H1 (cell line): ENCODE data around the gene SLC25A39. TPM values are rescaled to one million over a fixed set of nuclear protein-coding genes. Genes with fewer than 3 reads are reported as not detected.
A peak's percentile ranks its signal among the peaks of the same experiment; 100 is the strongest.

Source experiments
- CTCF ChIA-PET: fragments of 300-600 bp; sonication (Branson Sonifier 250); formaldehyde crosslinking; loops from one replicate; lab custom pipeline; 2021; ENCODE audit not compliant: partially characterized antibody; lab: Charles Lee
- POLR2A ChIA-PET: fragments of 300-600 bp; sonication (Branson Sonifier 250); formaldehyde crosslinking; loops from one replicate; lab custom pipeline; 2021; ENCODE audit warnings: inconsistent platforms; ENCODE audit not compliant: partially characterized antibody; lab: Charles Lee
- DNase-seq, 2 experiments: peaks; one replicate each; pipeline versions ENCODE4 v3.0.0 to v3.0.0-alpha.2; 2010 to 2022; ENCODE audit warnings: low spot score in 2 of 2, low read depth in 1 of 2, mixed read lengths in 1 of 2
- FAIRE-seq: peaks from 2 replicates; lab custom pipeline; 2011; peaks lifted over from hg19 to GRCh38; lab: Jason Lieb, UNC
- H2AFZ ChIP-seq: 2 replicates; pipeline ENCODE4 v1.8.1; 2012; ENCODE audit warnings: low read length, inconsistent platforms
- H2AK5ac ChIP-seq: 2 replicates; pipeline ENCODE4 v1.6.1; 2013; ENCODE audit warnings: low read depth, low read length
- H2BK120ac ChIP-seq: replicated peaks from 2 replicates; pipeline ENCODE3; 2013; ENCODE audit warnings: low read depth, low read length, inconsistent platforms
- H2BK12ac ChIP-seq: 2 replicates; pipeline ENCODE4 v1.6.1; 2013; ENCODE audit warnings: low read depth, low read length
- H2BK15ac ChIP-seq: 2 replicates; pipeline ENCODE4 v1.6.1; 2013; ENCODE audit warnings: low read length
- H2BK20ac ChIP-seq: 2 replicates; pipeline ENCODE4 v1.6.1; 2013; ENCODE audit warnings: low read length
- H2BK5ac ChIP-seq: 2 replicates; pipeline ENCODE4 v1.6.1; 2013; ENCODE audit warnings: low read depth, low read length
- H3K14ac ChIP-seq: 2 replicates; pipeline ENCODE4 v1.6.1; 2013; ENCODE audit warnings: inconsistent platforms; ENCODE audit not compliant: insufficient read length
- H3K18ac ChIP-seq: 2 replicates; pipeline ENCODE4 v1.6.1; 2013; ENCODE audit warnings: low read length; ENCODE audit errors: extremely low read depth
- H3K23ac ChIP-seq: 2 replicates; pipeline ENCODE4 v1.6.1; 2013; ENCODE audit warnings: inconsistent platforms; ENCODE audit not compliant: insufficient read length
- H3K23me2 ChIP-seq: 2 replicates; pipeline ENCODE4 v1.6.1; 2013; ENCODE audit warnings: low read depth, low read length
- H3K27ac ChIP-seq: 2 replicates; pipeline ENCODE4 v1.6.1; 2011; ENCODE audit warnings: low read depth, low read length, inconsistent platforms
- H3K27me3 ChIP-seq, 4 experiments: replicated peaks in 1 of 4; 1 replicate in 1 of 4; 2 replicates in 3 of 4; pipeline versions ENCODE4 v1.6.1 to v1.8.1; 2011 to 2013; ENCODE audit warnings: low read length in 3 of 4, mild to moderate bottlenecking in 3 of 4, inconsistent platforms in 2 of 4, mixed read lengths in 2 of 4, moderate library complexity in 1 of 4; ENCODE audit not compliant: control insufficient read depth in 3 of 4, insufficient read depth in 3 of 4; ENCODE audit errors: extremely low read depth in 1 of 4
- H3K36me3 ChIP-seq, 4 experiments: 2 replicates each; pipeline versions ENCODE4 v1.6.1 to v1.8.1; 2011 to 2013; ENCODE audit warnings: mild to moderate bottlenecking in 4 of 4, low read length in 3 of 4, moderate library complexity in 2 of 4, control low read depth in 1 of 4, inconsistent platforms in 1 of 4; ENCODE audit not compliant: insufficient read depth in 4 of 4, control insufficient read depth in 2 of 4
- H3K4ac ChIP-seq: replicated peaks from 2 replicates; pipeline ENCODE3; 2013; ENCODE audit warnings: low read length, low read depth, mixed read lengths, inconsistent platforms; ENCODE audit not compliant: insufficient read length
- H3K4me1 ChIP-seq, 4 experiments: replicated peaks in 1 of 4; 1 replicate in 1 of 4; 2 replicates in 3 of 4; pipeline versions ENCODE4 v1.6.1 to v1.8.1; 2011 to 2013; ENCODE audit warnings: low read length in 3 of 4, inconsistent platforms in 2 of 4, mixed read lengths in 1 of 4; ENCODE audit not compliant: insufficient read depth in 4 of 4, control insufficient read depth in 3 of 4
- H3K4me2 ChIP-seq, 2 experiments: 2 replicates each; pipeline versions ENCODE4 v1.6.1 to v1.8.1; 2011 to 2013; ENCODE audit warnings: low read depth in 2 of 2, low read length in 2 of 2, control low read depth in 1 of 2, inconsistent platforms in 1 of 2, mild to moderate bottlenecking in 1 of 2; ENCODE audit not compliant: insufficient read depth in 1 of 2
- H3K4me3 ChIP-seq, 4 experiments: fragments of 200-600, 300-600 bp in 1 of 4; sonication (generic), shearing (Covaris generic), sonication (Bioruptor Twin) in 1 of 4; 2 replicates each; pipeline versions ENCODE4 v1.5.1 to v1.8.1; 2011 to 2016; ENCODE audit warnings: low read length in 4 of 4, low read depth in 3 of 4, control low read depth in 2 of 4, inconsistent platforms in 2 of 4, mild to moderate bottlenecking in 2 of 4, mixed read lengths in 1 of 4, moderate library complexity in 1 of 4; ENCODE audit not compliant: insufficient read depth in 2 of 4; ENCODE audit errors: extremely low read depth in 1 of 4
- H3K56ac ChIP-seq: replicated peaks from 2 replicates; pipeline ENCODE3; 2013; ENCODE audit warnings: low read depth, mild to moderate bottlenecking, mixed read lengths, low read length, inconsistent platforms; ENCODE audit not compliant: insufficient read length
- H3K79me1 ChIP-seq: 2 replicates; pipeline ENCODE4 v1.6.1; 2013; ENCODE audit warnings: low read depth, low read length, control low read depth
- H3K79me2 ChIP-seq, 2 experiments: 2 replicates each; pipeline versions ENCODE4 v1.6.1 to v1.8.1; 2012 to 2013; ENCODE audit warnings: low read length in 2 of 2, mild to moderate bottlenecking in 2 of 2, inconsistent platforms in 1 of 2; ENCODE audit not compliant: insufficient read depth in 2 of 2, control insufficient read depth in 1 of 2
- H3K9ac ChIP-seq, 4 experiments: replicated peaks in 1 of 4; 1 replicate in 1 of 4; 2 replicates in 3 of 4; pipeline versions ENCODE4 v1.6.1 to v1.8.1; 2011 to 2013; ENCODE audit warnings: low read depth in 3 of 4, low read length in 3 of 4, control low read depth in 2 of 4, mild to moderate bottlenecking in 2 of 4, moderate library complexity in 2 of 4, inconsistent platforms in 1 of 4; ENCODE audit errors: extremely low read depth in 1 of 4
- H3K9me3 ChIP-seq, 2 experiments: 2 replicates each; pipeline versions ENCODE4 v1.6.1 to v1.8.1; 2012 to 2013; ENCODE audit warnings: mild to moderate bottlenecking in 2 of 2, moderate library complexity in 2 of 2, control low read depth in 1 of 2, inconsistent platforms in 1 of 2, low read depth in 1 of 2, low read length in 1 of 2, mixed read lengths in 1 of 2; ENCODE audit not compliant: insufficient read depth in 2 of 2
- H4K20me1 ChIP-seq, 2 experiments: replicated peaks in 1 of 2; 2 replicates each; pipeline versions ENCODE3 to v1.8.1; 2011 to 2013; ENCODE audit warnings: inconsistent platforms in 2 of 2, low read length in 2 of 2, mild to moderate bottlenecking in 1 of 2; ENCODE audit not compliant: insufficient read depth in 2 of 2, control insufficient read depth in 1 of 2
- H4K5ac ChIP-seq: 2 replicates; pipeline ENCODE4 v1.6.1; 2013; ENCODE audit warnings: low read length, low read depth, mixed read lengths, inconsistent platforms; ENCODE audit not compliant: insufficient read length
- H4K8ac ChIP-seq: 2 replicates; pipeline ENCODE4 v1.8.0; 2013; ENCODE audit warnings: mild to moderate bottlenecking, moderate library complexity, low read length, inconsistent platforms; ENCODE audit not compliant: insufficient read depth; ENCODE audit errors: extremely low read depth
- H4K91ac ChIP-seq: replicated peaks from 2 replicates; pipeline ENCODE3; 2013; ENCODE audit warnings: low read length, mixed read lengths, inconsistent platforms; ENCODE audit not compliant: insufficient read length
- CBX5 ChIP-seq: fragments of 300-800, 300-1000 bp; sonication (generic); IDR thresholded peaks from 2 replicates; pipeline ENCODE4 v1.7.1; 2016; ENCODE audit warnings: antibody characterized with exemption, low read length, low read depth
- CBX8 ChIP-seq: fragments of 300-800, 300-1000 bp; sonication (generic); IDR thresholded peaks from 2 replicates; pipeline ENCODE4 v1.7.1; 2016; ENCODE audit warnings: low read depth, low read length, borderline replicate concordance
- CEBPB ChIP-seq: IDR thresholded peaks from 2 replicates; pipeline ENCODE4 v1.6.1; 2012; ENCODE audit warnings: low read depth, low read length
- CHD1 ChIP-seq: IDR thresholded peaks from 2 replicates; pipeline ENCODE4 v1.6.1; 2012; ENCODE audit warnings: low read depth, low read length, improper control_type of control experiment
- GABPA ChIP-seq: IDR thresholded peaks from 2 replicates; pipeline ENCODE4 v1.6.1; 2011; ENCODE audit warnings: mild to moderate bottlenecking, low read length, moderate library complexity, borderline replicate concordance; ENCODE audit not compliant: insufficient read depth
- HDAC2 ChIP-seq, 2 experiments: fragments of 300-600 bp in 1 of 2; sonication (generic) in 1 of 2; IDR thresholded peaks; 2 replicates each; pipeline ENCODE4 v1.6.1; 2011 to 2012; ENCODE audit warnings: low read depth in 2 of 2, low read length in 2 of 2, mild to moderate bottlenecking in 2 of 2, moderate library complexity in 2 of 2, borderline replicate concordance in 1 of 2, inconsistent platforms in 1 of 2
- SP4 ChIP-seq: IDR thresholded peaks from 2 replicates; pipeline ENCODE4 v1.6.1; 2012; ENCODE audit warnings: low read length, inconsistent platforms
- TCF12 ChIP-seq: IDR thresholded peaks from 2 replicates; pipeline ENCODE4 v1.6.1; 2011; ENCODE audit warnings: low read depth, mild to moderate bottlenecking, low read length
- WGBS, 2 experiments: shearing (Covaris generic) in 1 of 2; methylation state at CpG; one replicate each; pipeline versions ENCODE4 v1.1.6 to v1.1.7; 2013 to 2015; ENCODE audit warnings: low lambda C conversion rate in 2 of 2, mixed read lengths in 2 of 2, inconsistent platforms in 1 of 2, low coverage in 1 of 2, missing lambda C conversion rate in 1 of 2; ENCODE audit not compliant: insufficient replicate concordance in 2 of 2, insufficient coverage in 1 of 2, insufficient read length in 1 of 2; ENCODE audit errors: extremely low coverage in 1 of 2, missing lambda C conversion rate in 1 of 2; 5-methylcytosine and 5-hydroxymethylcytosine counted together
- polyA plus RNA-seq, 7 experiments: library from polyadenylated mRNA; depleted of rRNA in 3 of 7; stranded (reverse) in 5 of 7; unstranded in 2 of 7; fragments of >200 nt in 5 of 7; fragments of 200-250 nt in 2 of 7; gene quantifications; 1 replicate in 5 of 7; 2 replicates in 1 of 7; 4 replicates in 1 of 7; pipeline versions ENCODE4 v1.2.1 to v1.2.3, GENCODE V29; 2011 to 2013; ENCODE audit warnings: missing spikeins in 2 of 7, mixed read lengths in 2 of 7
- total RNA-seq: library from RNA; stranded (reverse); fragmentation: NEBNext Ultra II Directional; extraction: Animal tissue kit (Norgen Biotek cat#: 25700); gene quantifications from 2 replicates; pipeline ENCODE4 v1.2.1, GENCODE V29; 2021

The SLC25A39 gene
- total and polyA plus RNA-seq, 2 of the 8 experiments (the other 6 are each of a cell fraction or from before 2014, with no cell fraction given) = 200 to 291 TPM

DNA sequence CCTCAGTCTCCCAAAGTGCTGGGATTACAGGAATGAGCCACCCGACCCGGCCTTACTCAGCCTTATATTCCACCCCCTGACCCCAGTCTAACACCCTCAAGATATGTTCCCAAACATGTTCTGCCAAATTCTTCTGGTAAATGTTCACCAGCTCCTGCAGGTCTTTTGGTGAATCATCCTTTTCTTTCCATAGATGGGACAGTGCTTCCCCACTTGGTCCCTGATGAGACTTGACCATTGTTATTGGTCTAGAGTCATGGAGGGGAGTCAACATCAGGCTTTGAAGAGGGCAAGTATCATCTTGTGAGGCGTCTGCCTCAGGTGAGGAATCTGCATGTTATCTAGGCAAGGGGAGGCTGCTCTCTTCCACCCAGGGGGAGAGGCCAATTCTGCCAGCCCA is 26.6 kb downstream of the SLC25A39 start:
- WGBS, 2 experiments = 78% methylated on average over 3 of the region's 3 CpGs; no CpG with 5 or more reads in 1 of the 2 experiments
- no peak overlapping the region for H2BK120ac ChIP-seq
- no peak overlapping the region for H3K56ac ChIP-seq
- no peaks in the 10 kb centered on the region for H3K9me3 ChIP-seq
- H4K91ac ChIP-seq = no peak overlapping the region
- no peak for FAIRE-seq
- TF ChIP-seq CEBPB (no peak), GABPA (no peak), CBX8 (no peak), SP4 (no peak), CBX5 (no peak), TCF12 (no peak), CHD1 (no peak), HDAC2 (IDR thresholded peaks at IDR 0.05; ENCODE audit: borderline replicate concordance in 1 of 2, low read depth in 2 of 2, low read length in 2 of 2) (no peak)
- no peak overlapping the region for H3K14ac ChIP-seq
- no peak overlapping the region for H2AFZ ChIP-seq
- H2BK5ac ChIP-seq = no peak overlapping the region
- H3K9ac ChIP-seq = no peak overlapping the region
- H3K27me3 ChIP-seq = no peaks in the 10 kb centered on the region
- H2BK15ac ChIP-seq = 0 out of 2 replicates have a peak overlapping the region, but pooled peaks have one; percentile 1
- H3K23ac ChIP-seq = no peak overlapping the region
- H2BK12ac ChIP-seq = no peak overlapping the region
- ChIA-PET POLR2A (interaction anchor here (0.6 to 1.6 kb wide), 2 partner anchors 13 to 380 kb away, joined by 3 read pairs; no protein-coding TSS in a partner anchor), CTCF (interaction anchor here (1.2 kb wide), 1 partner anchor 37 kb away, joined by 7 read pairs; no protein-coding TSS in a partner anchor)
- H4K8ac ChIP-seq = no peak overlapping the region; the same call in 1 of the 2 replicates
- H2AK5ac ChIP-seq = no peak overlapping the region
- no peak overlapping the region for H3K4ac ChIP-seq
- no peaks in the 10 kb centered on the region for H4K20me1 ChIP-seq
- H4K5ac ChIP-seq = no peak overlapping the region
- H3K79me2 ChIP-seq = no peaks in the 10 kb centered on the region
- H2BK20ac ChIP-seq = no peak overlapping the region
- no peak overlapping the region for H3K18ac ChIP-seq
- no peak overlapping the region for H3K27ac ChIP-seq
- H3K4me2 ChIP-seq = no peak overlapping the region
- no peak overlapping the region for H3K4me3 ChIP-seq
- no peak for DNase-seq
- no peaks in the 10 kb centered on the region for H3K4me1 ChIP-seq
- H3K79me1 ChIP-seq = no peaks in the 10 kb centered on the region
- H3K36me3 ChIP-seq = no peaks in the 10 kb centered on the region
- H3K23me2 ChIP-seq = no peaks in the 10 kb centered on the region
